ENCODE data around the gene THEM4.

GRCh38 chr1:151918156-151918555 lies 8.8 kb upstream of the THEM4 start:
- TF ChIP-seq CTCF (IDR thresholded peaks at IDR 0.05) (no peak), POLR2A (IDR thresholded peaks at IDR 0.05) (no peak)

Measured in lower leg skin (tissue), 3 donors.